ENCODE measurements around the gene COPS7A.

- TF ChIP-seq CTCF (conservative IDR thresholded peaks at IDR 0.05) = no peak
- TF ChIP-seq ZFX (IDR thresholded peaks at IDR 0.05) = no peak
These were observed 24.4 kb upstream of the COPS7A start for GRCh38 chr12:6699259-6699988.

All from C4-2B (cell line).